GM12892 (cell line): ENCODE measurements around the gene CHSY3.

Experiments
- DNase-seq: peaks from one replicate; pipeline ENCODE4 v3.0.0; 2011; ENCODE audit not compliant: insufficient read length
- FAIRE-seq: peaks from 2 replicates; lab custom pipeline; 2011; peaks lifted over from hg19 to GRCh38; lab: Jason Lieb, UNC
- POLR2A ChIP-seq: IDR thresholded peaks from 2 replicates; pipeline ENCODE4 v1.6.1; 2011; ENCODE audit warnings: low read depth, low read length, control low read depth
- POLR2AphosphoS5 ChIP-seq: IDR thresholded peaks from 2 replicates; pipeline ENCODE4 v1.6.1; 2011; ENCODE audit warnings: low read depth, low read length, control low read depth
- TAF1 ChIP-seq: IDR thresholded peaks from 2 replicates; pipeline ENCODE4 v1.6.1; 2011; ENCODE audit warnings: low read depth, mild to moderate bottlenecking, control low read depth, low read length, borderline replicate concordance

Gene CHSY3

DNA sequence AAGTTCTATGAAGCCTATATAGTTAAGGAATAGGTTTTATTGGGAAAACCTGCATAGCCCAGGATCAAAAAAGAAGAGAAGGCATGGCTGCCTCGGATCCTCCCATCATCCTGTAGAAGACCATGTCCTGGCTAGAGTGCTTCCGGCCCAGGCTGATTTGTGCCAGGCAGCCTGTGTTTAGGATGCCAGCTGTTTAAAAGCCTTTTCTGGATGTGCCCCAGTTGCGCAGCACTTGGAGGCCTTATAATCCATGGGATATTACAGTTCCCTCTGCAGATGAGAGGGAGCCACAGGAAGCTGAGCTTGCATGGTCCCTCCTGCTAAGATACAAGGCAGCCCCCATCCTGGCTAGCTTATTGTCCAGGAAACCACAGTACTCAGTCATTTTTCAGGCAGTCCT, 97.9 kb downstream of the CHSY3 start:
- TF ChIP-seq POLR2A (no peak), POLR2AphosphoS5 (no peak), TAF1 (no peak)
- FAIRE-seq (no peak), DNase-seq (no peak)

DNA sequence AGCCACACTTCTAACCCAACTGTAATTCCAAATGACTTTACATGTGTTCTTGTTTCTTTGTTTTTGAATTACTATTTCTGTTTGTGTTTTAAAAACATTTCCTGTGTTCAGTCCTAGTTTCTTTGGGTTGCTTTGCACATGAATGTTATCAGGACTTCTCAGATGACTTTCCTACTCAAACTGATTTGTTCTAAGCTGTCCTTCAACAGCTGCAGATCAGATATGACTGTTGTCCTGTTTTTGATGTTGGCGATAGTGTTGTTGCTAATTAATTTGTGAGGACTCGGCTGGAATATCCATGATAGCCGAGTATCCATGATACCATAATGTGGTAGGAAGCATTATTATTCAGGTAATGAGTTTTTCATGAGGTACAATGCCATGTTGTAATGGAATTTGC, 98.6 kb downstream of the CHSY3 start:
- DNase-seq (no peak), FAIRE-seq (no peak)
- TF ChIP-seq POLR2AphosphoS5, result no peak
- no peak for TF ChIP-seq TAF1
- TF ChIP-seq POLR2A, result no peak

DNA sequence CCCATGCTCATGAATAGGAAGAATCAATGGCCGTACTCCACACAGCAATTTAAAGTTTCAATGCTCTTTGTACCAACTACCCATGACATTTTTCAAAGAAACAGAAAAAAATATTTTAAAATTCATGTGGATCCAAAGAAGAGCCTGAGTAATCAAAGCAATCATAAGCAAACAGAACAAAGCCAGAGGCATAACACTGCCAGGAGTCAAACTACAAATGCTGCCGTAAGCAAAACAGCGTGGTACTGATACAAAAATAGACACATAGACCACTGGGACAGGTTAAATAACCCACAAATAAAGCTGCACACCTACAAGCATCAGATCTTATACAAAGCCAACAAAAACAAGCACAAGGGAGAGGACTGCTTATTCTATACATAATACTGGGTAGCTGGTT, 107.7 kb downstream of the CHSY3 start:
- DNase-seq (no peak), FAIRE-seq (no peak)
- TF ChIP-seq POLR2AphosphoS5, result no peak
- no peak for TF ChIP-seq POLR2A
- no peak for TF ChIP-seq TAF1

DNA sequence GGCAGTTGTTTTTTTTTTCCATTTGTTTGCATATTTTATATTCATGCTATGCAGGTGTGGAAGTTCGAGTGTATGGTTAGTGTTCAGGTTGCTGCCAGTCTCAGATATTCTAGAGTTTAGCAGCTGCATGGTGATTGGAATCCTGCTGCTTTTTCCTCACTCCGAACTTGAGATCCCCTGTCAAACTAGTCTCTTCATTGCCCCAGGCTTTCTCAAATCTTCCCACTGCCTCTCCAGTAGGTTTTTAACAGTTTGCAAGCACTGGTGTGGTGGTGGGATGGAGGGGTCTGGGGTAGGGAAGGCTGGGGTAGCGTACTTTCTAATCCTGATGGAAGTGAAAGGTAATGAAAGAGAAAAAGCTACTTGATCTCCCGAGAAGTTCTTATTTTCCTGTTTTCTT, 112.9 kb downstream of the CHSY3 start:
- FAIRE-seq, result no peak
- TF ChIP-seq POLR2AphosphoS5 (no peak), TAF1 (no peak), POLR2A (no peak)
- no peak for DNase-seq

DNA sequence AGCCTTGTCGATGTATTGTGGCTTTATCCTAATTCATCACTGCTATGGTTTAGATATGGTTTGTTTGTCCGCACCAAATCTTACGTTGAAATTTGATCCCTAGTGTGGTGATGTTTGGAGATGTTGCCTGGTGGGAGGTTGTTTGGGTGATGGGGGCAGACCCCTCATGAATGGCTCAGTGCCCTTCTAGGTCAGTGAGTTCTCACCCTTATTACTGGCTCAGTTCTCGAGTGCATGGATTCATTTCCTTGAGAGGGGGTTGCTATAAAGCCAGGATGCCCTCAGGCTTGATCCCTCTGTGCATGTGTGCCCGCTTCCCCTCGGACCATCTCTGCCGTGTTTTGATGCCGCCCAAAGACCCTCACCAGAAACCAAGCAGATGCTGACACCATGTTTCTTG, 114.4 kb downstream of the CHSY3 start:
- no peak for DNase-seq
- no peak for TF ChIP-seq TAF1
- TF ChIP-seq POLR2AphosphoS5, result no peak
- TF ChIP-seq POLR2A, result no peak
- no peak for FAIRE-seq

DNA sequence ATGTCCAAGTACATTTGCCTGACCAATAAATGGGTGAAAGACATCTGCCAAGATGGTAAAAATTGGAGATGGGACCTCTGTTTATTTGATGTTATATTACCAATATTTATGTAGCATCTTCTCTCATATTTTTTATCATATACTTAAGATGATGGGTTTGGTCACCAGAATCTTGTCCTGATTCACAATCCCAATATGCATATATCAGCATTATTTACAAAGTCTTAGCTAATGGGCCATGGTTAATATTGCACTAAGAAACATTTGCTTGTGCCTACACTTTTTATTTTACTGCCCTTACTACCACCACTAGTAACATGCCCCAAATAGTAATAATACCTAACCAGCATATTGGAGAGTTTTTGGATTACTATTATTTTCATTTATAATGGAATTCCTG, 116.7 kb downstream of the CHSY3 start:
- no peak for TF ChIP-seq POLR2AphosphoS5
- TF ChIP-seq TAF1, result no peak
- TF ChIP-seq POLR2A, result no peak
- FAIRE-seq, result no peak
- DNase-seq, result no peak

DNA sequence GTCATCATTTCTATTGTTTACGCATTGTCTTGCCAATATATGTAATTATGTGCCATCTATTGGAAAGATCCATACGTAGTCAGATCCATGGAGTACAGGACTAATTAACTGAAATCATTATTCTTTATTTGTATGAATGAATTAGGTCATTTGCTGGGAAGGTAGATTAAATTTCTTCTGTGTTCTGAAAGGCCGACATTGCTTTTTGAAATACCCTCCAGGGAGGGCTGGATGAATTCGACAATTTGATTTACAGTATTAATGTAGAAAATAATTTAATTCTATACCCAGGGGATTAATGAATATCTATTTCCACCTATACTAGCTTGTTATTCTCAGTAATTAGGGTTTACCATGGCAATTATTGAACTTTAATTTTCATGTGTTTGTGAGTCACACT, 117.6 kb downstream of the CHSY3 start:
- DNase-seq, result no peak
- no peak for TF ChIP-seq TAF1
- TF ChIP-seq POLR2A, result no peak
- TF ChIP-seq POLR2AphosphoS5, result no peak
- no peak for FAIRE-seq

DNA sequence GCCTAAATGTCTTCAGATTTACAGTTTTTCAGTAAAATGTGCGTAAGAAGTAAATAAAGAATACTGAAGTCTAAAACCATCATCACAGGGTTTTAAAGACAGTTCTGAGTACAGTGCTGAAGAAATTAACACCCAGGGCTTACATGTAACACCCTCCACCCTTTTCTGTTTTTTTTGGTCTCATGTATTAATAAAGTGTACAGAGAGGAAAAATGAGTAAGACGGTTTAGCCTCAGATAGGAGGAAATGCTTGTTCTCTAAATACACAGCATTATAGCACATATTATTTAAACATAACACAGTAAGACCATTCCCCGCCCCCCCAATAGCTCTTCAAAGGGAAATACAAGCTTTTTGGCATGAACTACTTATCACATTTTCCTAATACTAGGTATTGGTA, 119.3 kb downstream of the CHSY3 start:
- no peak for FAIRE-seq
- DNase-seq, result no peak
- TF ChIP-seq POLR2A, result no peak
- TF ChIP-seq POLR2AphosphoS5, result no peak
- TF ChIP-seq TAF1, result no peak

DNA sequence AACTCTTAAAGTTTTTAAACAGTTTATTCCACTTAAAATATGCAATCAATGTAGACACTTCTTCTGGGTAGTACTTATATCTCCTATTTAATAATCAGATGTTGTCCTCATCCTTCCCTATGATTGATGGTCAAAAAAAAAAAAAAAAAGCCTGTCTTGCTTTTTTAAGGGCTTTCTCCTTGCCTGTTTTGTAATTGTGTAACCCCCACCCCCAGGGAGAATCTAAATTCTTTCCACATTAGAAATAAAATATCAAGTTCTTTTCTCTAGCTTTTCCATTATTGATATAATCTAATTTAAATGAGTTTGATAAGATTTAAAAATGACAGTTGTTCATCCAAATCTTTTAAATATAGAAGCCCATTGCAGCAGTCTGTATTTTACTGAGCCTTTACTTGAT, 119.7 kb downstream of the CHSY3 start:
- FAIRE-seq, result no peak
- TF ChIP-seq TAF1 (no peak), POLR2A (no peak), POLR2AphosphoS5 (no peak)
- DNase-seq, result no peak

DNA sequence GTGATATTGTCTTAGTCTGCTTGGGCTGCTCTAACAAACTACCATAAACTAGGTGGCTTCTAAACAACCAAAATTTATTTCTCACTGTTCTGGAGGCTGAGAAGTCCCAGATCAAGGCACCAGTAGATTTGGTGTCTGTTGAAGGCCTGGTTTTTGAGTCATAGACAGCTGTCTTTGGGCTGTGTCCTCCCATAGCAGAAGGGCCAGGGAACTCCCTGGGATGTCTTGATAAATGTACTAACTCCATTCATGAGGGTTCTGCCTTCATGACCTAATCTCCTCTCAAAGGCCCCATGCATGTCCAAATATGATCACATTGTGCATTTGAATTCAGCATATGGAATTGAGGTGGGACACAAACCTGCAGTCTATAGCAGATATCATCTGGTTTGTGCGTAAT, 121.2 kb downstream of the CHSY3 start:
- no peak for FAIRE-seq
- DNase-seq, result no peak
- TF ChIP-seq POLR2AphosphoS5 (no peak), TAF1 (no peak), POLR2A (no peak)

DNA sequence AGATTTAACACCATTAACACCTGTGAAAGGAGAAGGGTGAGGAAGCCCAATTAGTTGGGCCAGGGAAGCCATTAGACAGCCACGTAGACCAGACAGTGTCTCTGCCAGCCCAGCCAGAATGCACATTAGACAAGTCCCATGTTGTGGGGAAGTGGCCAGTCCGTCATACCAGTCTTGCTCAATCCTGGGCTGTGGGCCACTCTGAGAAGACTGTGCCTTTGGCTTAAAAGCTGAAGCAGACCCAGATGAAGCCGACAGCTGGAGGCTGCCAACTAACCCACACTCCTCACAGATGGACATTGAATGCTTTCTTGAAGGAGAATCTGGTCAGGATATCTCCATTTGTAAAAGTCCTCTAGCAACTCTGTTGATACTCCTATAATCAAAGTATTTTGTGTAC, 128.5 kb downstream of the CHSY3 start:
- no peak for TF ChIP-seq TAF1
- TF ChIP-seq POLR2A, result no peak
- TF ChIP-seq POLR2AphosphoS5, result no peak
- DNase-seq (no peak), FAIRE-seq (no peak)

DNA sequence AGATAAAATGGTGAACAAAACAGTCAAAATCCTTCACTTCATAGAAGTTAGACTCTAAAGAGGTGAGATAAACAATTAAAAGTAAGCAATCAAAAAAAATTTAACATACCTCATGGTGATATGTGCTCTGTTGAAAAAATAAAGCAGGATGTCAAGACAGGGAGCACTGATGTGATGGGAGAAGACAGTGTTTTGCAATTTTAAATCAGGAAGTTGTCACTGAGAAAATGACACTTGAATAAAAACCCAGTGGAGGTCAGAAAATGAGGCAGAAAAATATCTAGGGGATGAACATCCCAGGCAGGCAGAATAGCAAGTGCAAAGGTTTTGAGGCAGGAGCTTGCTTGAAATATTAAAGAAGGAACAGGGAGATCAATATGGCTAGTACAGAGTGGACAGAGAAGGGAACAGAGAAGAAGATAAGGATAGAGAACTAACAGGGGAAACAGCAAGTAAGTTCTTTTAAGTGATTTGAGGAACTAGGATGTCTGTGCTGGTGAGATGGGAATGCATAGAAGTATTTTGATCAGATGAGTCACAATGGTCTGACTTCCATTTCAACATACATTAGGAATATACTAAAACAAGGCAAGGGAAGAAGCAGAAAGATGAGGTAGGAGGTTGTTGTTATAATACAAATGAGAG, 130.4 kb downstream of the CHSY3 start:
- no peak for FAIRE-seq

More for the DNA sequence above, 130.4 kb downstream of the CHSY3 start:
- TF ChIP-seq POLR2A (no peak), TAF1 (no peak), POLR2AphosphoS5 (no peak)
- no peak for DNase-seq
